Measurements from ENCODE around the gene MAGI1. TPM values are rescaled to one million over a fixed set of nuclear protein-coding genes. Genes with fewer than 3 reads are reported as not detected.

MAGI1 gene
- total RNA-seq, 1 experiment from 2014 or later = 0.77 TPM

GRCh38 chr3:65402597-65402996 is 636.1 kb downstream of the MAGI1 start:
- in situ Hi-C loops (cut with HindIII; ENCODE audit: low pct_unique_long_range_greater_than_20kb, low sequenced_read_pairs) = no loop called here
- no peak for DNase-seq (ENCODE audit: low read depth, low spot score)

GRCh38 chr3:65401359-65402305 is 637.1 kb downstream of the MAGI1 start:
- DNase-seq (ENCODE audit: low read depth, low spot score) = no peak
- in situ Hi-C loops (cut with HindIII; ENCODE audit: low pct_unique_long_range_greater_than_20kb, low sequenced_read_pairs) = no loop called here

- in situ Hi-C loops (cut with HindIII; ENCODE audit: low pct_unique_long_range_greater_than_20kb, low sequenced_read_pairs) = no loop called here
- DNase-seq (ENCODE audit: low read depth, low spot score) = no peak
Measured at GRCh38 chr3:65400899-65401298, 637.8 kb downstream of the MAGI1 start.

GRCh38 chr3:65398953-65399352 is 639.8 kb downstream of the MAGI1 start:
- in situ Hi-C loops (cut with HindIII; ENCODE audit: low pct_unique_long_range_greater_than_20kb, low sequenced_read_pairs) = no loop called here
- DNase-seq (ENCODE audit: low read depth, low spot score) = no peak

GRCh38 chr3:65396078-65396477 is 642.6 kb downstream of the MAGI1 start:
- no peak for DNase-seq (ENCODE audit: low read depth, low spot score)
- in situ Hi-C loops (cut with HindIII; ENCODE audit: low pct_unique_long_range_greater_than_20kb, low sequenced_read_pairs) = no loop called here

GRCh38 chr3:65391068-65391467 is 647.6 kb downstream of the MAGI1 start:
- in situ Hi-C loops (cut with HindIII; ENCODE audit: low pct_unique_long_range_greater_than_20kb, low sequenced_read_pairs) = no loop called here
- DNase-seq (ENCODE audit: low read depth, low spot score) = no peak

- in situ Hi-C loops (cut with HindIII; ENCODE audit: low pct_unique_long_range_greater_than_20kb, low sequenced_read_pairs) = no loop called here
- no peak for DNase-seq (ENCODE audit: low read depth, low spot score)
Measured at GRCh38 chr3:65385805-65386204, 652.9 kb downstream of the MAGI1 start.

- in situ Hi-C loops (cut with HindIII; ENCODE audit: low pct_unique_long_range_greater_than_20kb, low sequenced_read_pairs) = no loop called here
- DNase-seq (ENCODE audit: low read depth, low spot score) = no peak
Measured at GRCh38 chr3:65381496-65382010, 657.2 kb downstream of the MAGI1 start.

GRCh38 chr3:65379223-65379622 is 659.5 kb downstream of the MAGI1 start:
- no peak for DNase-seq (ENCODE audit: low read depth, low spot score)
- in situ Hi-C loops (cut with HindIII; ENCODE audit: low pct_unique_long_range_greater_than_20kb, low sequenced_read_pairs) = no loop called here

- in situ Hi-C loops (cut with HindIII; ENCODE audit: low pct_unique_long_range_greater_than_20kb, low sequenced_read_pairs) = no loop called here
- DNase-seq (ENCODE audit: low read depth, low spot score) = no peak
Measured at GRCh38 chr3:65377637-65378036, 661.1 kb downstream of the MAGI1 start.

GRCh38 chr3:65376426-65376825 is 662.3 kb downstream of the MAGI1 start:
- no peak for DNase-seq (ENCODE audit: low read depth, low spot score)
- in situ Hi-C loops (cut with HindIII; ENCODE audit: low pct_unique_long_range_greater_than_20kb, low sequenced_read_pairs) = no loop called here

- no peak for DNase-seq (ENCODE audit: low read depth, low spot score)
- in situ Hi-C loops (cut with HindIII; ENCODE audit: low pct_unique_long_range_greater_than_20kb, low sequenced_read_pairs) = no loop called here
Measured at GRCh38 chr3:65371053-65371452, 667.7 kb downstream of the MAGI1 start.

GRCh38 chr3:65368866-65369265 is 669.9 kb downstream of the MAGI1 start:
- in situ Hi-C loops (cut with HindIII; ENCODE audit: low pct_unique_long_range_greater_than_20kb, low sequenced_read_pairs) = no loop called here
- DNase-seq (ENCODE audit: low read depth, low spot score) = no peak

GRCh38 chr3:65362688-65363087 is 676.0 kb downstream of the MAGI1 start:
- DNase-seq (ENCODE audit: low read depth, low spot score) = no peak
- in situ Hi-C loops (cut with HindIII; ENCODE audit: low pct_unique_long_range_greater_than_20kb, low sequenced_read_pairs) = no loop called here

GRCh38 chr3:65361448-65361847 is 677.3 kb downstream of the MAGI1 start:
- in situ Hi-C loops (cut with HindIII; ENCODE audit: low pct_unique_long_range_greater_than_20kb, low sequenced_read_pairs) = no loop called here

GRCh38 chr3:65356331-65357248 is 682.1 kb downstream of the MAGI1 start:
- in situ Hi-C loops (cut with HindIII; ENCODE audit: low pct_unique_long_range_greater_than_20kb, low sequenced_read_pairs) = no loop called here
- DNase-seq (ENCODE audit: low read depth, low spot score) = no peak

More at GRCh38 chr3:65361448-65361847, 677.3 kb downstream of the MAGI1 start:
- no peak for DNase-seq (ENCODE audit: low read depth, low spot score)

GRCh38 chr3:65354880-65355279 is 683.8 kb downstream of the MAGI1 start:
- in situ Hi-C loops (cut with HindIII; ENCODE audit: low pct_unique_long_range_greater_than_20kb, low sequenced_read_pairs) = no loop called here
- DNase-seq (ENCODE audit: low read depth, low spot score) = no peak

- in situ Hi-C loops (cut with HindIII; ENCODE audit: low pct_unique_long_range_greater_than_20kb, low sequenced_read_pairs) = no loop called here
- DNase-seq (ENCODE audit: low read depth, low spot score) = no peak
Measured at GRCh38 chr3:65352951-65353350, 685.8 kb downstream of the MAGI1 start.
